Measurements from ENCODE around the gene SPA17.

Gene SPA17

GRCh38 chr11:124663861-124664260 lies 9.8 kb upstream of the SPA17 start:
- no peak for DNase-seq

DNA sequence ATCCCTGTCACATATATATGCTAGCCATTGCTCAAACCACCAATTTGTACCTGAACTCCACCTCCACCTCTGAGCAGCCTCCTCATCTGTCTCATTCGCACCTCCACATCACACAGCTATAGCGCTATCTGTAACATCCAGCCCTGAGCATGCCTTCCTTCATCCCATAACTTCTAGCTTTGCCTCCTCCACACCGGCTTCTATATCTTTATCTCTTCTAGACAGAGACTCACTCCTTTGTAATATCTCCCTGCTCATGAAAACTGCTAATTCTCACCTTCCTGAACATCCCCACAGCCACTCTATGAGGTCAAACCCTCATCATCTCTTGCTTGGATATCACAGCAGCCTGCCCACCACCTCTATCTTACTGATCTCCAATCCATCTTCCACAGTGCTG lies 6.1 kb upstream of the SPA17 start:
- no peak for DNase-seq

- DNase-seq = peak in 5 of 6 experiments; percentile 14 to 71 (median 32)
Observed at GRCh38 chr11:124669193-124669592, 4.5 kb upstream of the SPA17 start.

GRCh38 chr11:124670732-124671131 lies 3.0 kb upstream of the SPA17 start:
- peak; percentile 21 to 76 (median 60) for DNase-seq

GRCh38 chr11:124672536-124673215 lies 1.0 kb upstream of the SPA17 start:
- DNase-seq = no peak

- no peak for DNase-seq
Observed at GRCh38 chr11:124674168-124674517, 439 bp downstream of the SPA17 start.

- no peak for DNase-seq
Observed at GRCh38 chr11:124674571-124674970, 867 bp downstream of the SPA17 start.

GRCh38 chr11:124676386-124676785 lies 2.7 kb downstream of the SPA17 start:
- DNase-seq = no peak

- no peak for DNase-seq
Observed at GRCh38 chr11:124678416-124678815, 4.7 kb downstream of the SPA17 start.

DNA sequence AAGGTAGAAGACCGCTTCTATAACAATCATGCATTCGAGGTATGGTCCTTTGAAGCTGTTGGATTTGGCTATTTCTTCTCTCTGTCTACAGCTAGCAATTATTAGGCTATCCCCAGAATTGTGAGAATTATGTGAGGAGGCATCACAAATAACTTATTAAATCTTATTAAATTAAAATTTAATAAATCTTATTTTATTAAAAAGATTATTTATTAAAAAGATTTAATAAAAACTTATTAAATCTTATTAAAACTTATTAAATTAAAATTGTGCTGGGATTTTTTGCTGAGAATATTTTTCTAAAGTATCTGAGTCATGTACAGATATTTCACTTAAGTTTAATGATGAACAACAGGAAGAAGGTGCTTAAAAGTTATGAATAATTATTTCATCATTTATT lies 7.7 kb downstream of the SPA17 start:
- no peak for DNase-seq

DNA sequence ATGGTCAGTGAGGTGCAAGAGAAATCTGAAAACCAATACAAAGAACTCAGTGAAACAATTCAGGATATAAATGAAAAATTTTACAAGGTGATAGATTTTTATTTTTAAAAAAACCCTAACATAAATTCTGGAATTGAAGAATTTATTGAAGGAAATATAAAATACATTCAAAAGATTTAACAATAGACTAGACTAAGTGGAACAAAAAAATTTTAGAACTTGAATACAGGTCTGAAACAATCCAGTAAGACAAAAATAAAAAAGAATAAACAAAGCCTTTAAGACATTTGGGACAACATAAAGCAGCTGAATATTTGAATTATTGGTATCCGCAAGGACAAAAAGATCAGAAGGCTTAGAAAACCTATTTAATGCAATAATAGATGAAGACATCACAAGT lies 8.7 kb downstream of the SPA17 start:
- no peak for DNase-seq

DNA sequence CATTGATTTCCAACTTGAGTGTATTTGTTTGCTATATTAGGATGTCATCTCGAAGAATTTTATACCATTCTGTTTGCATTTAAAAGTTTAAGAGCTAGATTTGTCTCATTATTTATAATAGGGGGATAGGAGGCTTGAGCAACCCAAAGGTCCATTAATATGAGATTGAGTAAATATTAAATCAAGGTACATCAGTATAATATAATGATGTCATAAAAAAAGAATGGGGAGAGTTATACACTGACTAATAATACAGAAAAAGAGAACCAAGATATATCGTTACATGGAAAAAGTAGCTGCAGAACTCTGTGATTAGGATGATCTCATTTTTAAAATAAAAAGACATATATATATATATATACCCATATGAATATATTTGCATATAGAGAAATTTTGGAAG lies 19.4 kb downstream of the SPA17 start:
- no peak for DNase-seq

GRCh38 chr11:124699547-124699946 lies 25.8 kb downstream of the SPA17 start:
- no peak for DNase-seq

DNA sequence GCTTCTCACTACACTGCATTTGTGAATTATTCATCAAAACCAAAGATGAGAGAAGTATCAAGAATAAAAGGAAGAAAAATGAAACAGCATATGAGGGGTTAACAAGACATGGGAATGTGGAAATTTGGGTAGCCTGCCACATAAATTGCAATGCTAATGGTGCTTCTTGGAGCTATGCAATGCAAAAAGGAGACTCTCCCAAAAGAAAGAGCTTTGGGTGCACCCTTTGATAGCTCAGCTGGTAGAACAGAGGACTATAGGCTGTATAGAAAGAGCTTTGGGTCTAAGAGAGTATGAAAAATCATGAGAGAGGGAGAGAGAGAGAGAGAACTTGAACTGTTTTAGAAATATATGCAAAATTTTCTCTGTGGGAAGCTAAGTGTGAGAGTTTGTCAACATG lies 26.3 kb downstream of the SPA17 start:
- no peak for DNase-seq

GRCh38 chr11:124707829-124708228 lies 34.1 kb downstream of the SPA17 start:
- no peak for DNase-seq

DNA sequence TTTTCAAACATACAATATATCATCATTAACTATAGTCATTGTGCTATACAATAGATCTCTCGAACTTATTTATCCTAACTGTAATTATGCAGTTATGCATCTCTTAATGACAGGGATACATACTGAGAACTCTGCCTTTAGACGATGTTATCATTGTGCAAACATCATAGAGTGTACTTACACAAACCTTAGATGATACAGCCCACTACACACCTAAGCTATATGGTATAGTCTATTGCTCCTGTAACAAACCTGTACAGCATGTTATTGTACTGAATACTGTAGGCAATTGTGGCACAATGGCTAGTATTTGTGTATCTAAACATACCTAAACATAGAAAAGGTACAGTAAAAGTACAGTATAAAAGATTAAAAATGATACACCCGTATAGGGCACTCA lies 38.7 kb downstream of the SPA17 start:
- DNase-seq = no peak

GRCh38 chr11:124716591-124716990 lies 42.9 kb downstream of the SPA17 start:
- no peak for DNase-seq

DNA sequence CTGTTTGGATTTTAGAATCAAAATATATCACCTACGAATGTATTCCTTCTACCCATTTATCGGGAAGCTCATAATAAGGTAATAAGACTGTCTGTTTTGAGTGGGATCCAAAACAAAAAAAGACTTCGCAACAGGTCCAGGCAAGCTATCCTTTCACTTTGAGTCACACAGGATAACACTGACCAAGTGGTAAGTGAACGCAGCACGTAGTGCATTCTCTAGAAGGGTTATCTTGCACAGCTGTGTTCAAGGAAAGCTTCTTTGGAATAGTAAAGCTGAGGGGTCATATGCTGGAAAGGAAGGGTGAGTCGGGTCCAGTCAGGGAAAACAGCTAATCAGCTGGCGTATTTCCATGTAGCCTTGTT lies 43.7 kb downstream of the SPA17 start:
- peak in 1 of 6 experiments; percentile 27 for DNase-seq

DNA sequence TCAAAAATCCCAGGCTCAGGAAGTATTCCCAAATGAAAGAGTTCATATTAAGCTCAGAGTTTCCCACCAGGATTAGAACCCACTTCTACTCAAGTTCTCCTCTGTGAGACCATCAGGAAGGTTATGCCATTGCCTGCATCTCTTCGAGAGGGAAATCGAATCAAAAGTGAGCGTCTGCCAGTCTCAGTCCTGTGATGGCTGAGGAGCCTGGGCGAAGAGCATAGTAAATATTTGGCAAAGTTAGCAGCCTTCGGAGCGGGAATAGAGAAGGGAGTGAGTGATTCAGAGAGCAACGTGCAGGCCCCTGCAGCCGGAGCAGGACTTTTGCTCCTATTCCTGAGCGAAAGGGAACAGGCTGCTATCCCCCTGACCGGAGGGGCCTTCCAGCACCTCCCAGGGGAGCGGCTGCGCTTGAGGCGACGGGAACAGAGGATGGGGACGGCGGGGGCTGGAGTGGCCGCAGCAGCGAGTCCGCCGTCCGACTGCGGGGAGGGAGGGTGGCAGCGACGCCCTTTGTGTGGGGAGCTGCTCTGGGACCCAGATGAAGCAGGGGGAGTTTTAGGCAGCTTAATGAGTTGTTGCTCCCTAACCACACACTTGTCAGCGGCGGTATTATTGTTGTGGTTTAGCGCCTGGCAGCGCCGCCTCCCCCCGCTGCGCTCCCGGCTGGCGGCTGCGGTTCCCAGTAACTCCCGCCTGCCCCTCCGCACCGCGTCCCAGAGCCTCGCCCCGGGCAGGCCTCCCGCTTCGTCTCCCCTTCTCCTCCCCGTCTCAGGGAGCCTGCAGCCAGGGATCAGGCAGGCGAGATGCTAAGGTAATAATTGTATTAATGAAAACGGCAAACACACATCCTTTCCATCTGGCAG lies 44.3 kb downstream of the SPA17 start:
- peak in 4 of 6 experiments; percentile 4 to 27 (median 13) for DNase-seq

DNA sequence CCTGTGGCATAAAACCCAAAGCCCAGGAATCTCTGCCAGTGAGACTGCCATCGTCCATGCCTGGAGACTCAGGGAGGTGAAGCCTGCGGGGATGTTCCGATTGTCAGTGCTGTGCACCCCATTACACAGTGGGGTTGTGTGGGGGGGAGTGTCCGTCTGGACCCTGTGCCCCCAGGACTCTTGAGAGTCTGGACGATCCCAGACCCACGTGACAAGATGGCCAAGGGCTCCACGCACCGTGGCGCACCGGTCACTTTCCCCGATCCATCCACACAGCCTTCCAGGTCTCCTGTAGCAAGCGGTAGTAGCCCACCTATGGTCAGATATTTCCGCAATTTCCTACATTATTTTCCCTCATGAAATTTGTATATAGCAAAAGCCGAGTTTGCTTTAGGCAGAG lies 45.1 kb downstream of the SPA17 start:
- DNase-seq = no peak

DNA sequence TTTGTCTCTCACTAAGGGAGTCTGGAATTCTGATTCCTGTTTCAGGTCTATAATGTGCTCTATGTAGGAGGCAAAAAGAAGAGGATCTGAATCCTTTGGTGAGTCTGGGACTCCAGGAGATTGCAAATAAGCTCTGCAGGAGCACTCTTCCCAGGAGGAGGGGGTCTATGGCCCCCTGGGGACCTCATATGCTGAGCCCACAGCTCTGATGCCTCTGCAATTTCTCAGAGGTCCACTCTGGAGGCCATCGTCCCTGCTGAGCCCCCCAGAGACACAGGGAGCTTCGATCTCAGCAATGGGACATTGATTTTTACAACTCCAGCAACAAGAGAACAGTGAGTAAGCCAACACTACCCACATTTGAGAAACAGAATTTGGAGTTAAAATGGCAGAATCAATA lies 45.8 kb downstream of the SPA17 start:
- DNase-seq = no peak

DNA sequence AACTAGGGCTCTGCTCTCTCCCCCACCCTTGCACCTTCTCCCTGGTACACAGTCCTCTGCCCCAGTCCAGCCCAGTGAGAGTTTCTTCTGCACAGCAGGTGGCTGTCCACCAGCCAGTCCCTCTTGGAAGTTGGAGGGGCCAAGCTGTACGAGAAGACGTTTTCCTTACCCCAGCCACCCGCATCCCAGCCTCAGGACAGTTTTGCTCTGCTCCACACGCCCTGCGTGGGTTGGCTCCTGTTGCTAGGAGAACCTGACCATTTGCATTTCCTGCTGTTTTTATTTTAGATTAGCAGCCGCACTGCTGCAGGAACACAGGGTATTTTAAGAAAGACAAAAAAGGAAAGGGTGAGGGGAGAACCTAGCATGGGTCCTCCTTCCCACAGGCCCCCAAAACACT lies 48.5 kb downstream of the SPA17 start:
- DNase-seq = no peak

DNA sequence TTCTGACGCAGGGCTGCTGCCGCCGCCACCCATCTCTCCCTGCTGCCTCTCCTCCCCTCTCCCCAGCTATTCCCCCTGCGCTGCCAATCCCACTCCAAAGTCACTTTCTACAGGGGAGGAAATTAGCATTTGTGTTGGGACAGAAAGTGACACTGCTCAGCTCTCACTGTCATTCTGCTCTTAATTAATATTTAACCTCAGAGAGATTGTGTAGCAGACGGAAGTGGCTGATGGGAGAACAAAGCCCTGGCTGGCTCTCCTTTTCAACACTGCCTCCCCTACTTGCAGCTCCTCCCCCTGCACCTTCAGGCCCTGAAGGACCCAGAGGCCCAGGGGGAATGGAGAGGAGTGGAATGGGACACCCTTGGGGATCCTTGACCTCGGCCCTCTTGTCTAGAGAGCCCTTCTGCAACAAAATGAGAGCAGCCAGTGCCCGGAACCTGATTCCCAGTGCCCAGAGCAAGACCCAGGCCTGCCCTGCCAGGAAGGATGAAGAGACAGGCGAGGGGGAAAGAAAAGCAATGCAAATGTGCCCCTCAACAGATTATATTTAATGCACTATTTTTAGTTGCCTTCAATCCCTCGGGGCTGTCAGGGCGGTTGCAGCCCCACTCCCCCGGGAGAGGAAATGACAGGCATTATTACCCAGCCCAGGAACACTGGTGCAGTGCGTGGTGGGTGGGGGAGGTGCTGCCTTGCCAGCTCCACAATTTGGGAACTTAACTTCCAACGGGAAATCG lies 51.4 kb downstream of the SPA17 start:
- DNase-seq = no peak

GRCh38 chr11:124725719-124726105 lies 52.0 kb downstream of the SPA17 start:
- DNase-seq = no peak
